ENCODE measurements around the gene ACP6.

ACP6 gene

GRCh38 chr1:147664206-147664605, 6.1 kb downstream of the ACP6 start:
- Histone ChIP-seq H3K9me3 (ENCODE audit: low read depth, low read length) (no peaks in the 10 kb centered on the region), H3K36me3 (ENCODE audit: insufficient read depth, low read length) (no peaks in the 10 kb centered on the region), H3K9ac (ENCODE audit: insufficient read length) (no peak overlapping the region), H3K27ac (no peak overlapping the region), H3K4me3 (no peak overlapping the region)
- TF ChIP-seq FOXP2 (optimal IDR thresholded peaks at IDR 0.05; ENCODE audit: control extremely low read depth, extremely low read length, insufficient read depth) (no peak), EZH2 (IDR thresholded peaks at IDR 0.05) (no peak), POLR2AphosphoS5 (IDR thresholded peaks at IDR 0.05; ENCODE audit: borderline replicate concordance, low read depth, low read length) (no peak)
- DNase-seq (ENCODE audit: low read depth, low spot score), result no peak

GRCh38 chr1:147654511-147654910, 15.8 kb downstream of the ACP6 start:
- TF ChIP-seq POLR2AphosphoS5 (IDR thresholded peaks at IDR 0.05; ENCODE audit: borderline replicate concordance, low read depth, low read length), result no peak
- TF ChIP-seq FOXP2 (optimal IDR thresholded peaks at IDR 0.05; ENCODE audit: control extremely low read depth, extremely low read length, insufficient read depth), result no peak
- Histone ChIP-seq H3K4me3 (no peak overlapping the region), H3K9me3 (ENCODE audit: low read depth, low read length) (no peaks in the 10 kb centered on the region), H3K9ac (ENCODE audit: insufficient read length) (no peak overlapping the region), H3K36me3 (ENCODE audit: insufficient read depth, low read length) (no peaks in the 10 kb centered on the region), H3K27ac (no peak overlapping the region)
- no peak for DNase-seq (ENCODE audit: low read depth, low spot score)

- no peaks in the 10 kb centered on the region for H3K36me3 ChIP-seq (ENCODE audit: insufficient read depth, low read length)
- DNase-seq (ENCODE audit: low read depth, low spot score), result no peak
Observed at GRCh38 chr1:147652306-147652705, 18.0 kb downstream of the ACP6 start.

GRCh38 chr1:147651466-147651865, 18.9 kb downstream of the ACP6 start:
- no peak for TF ChIP-seq POLR2AphosphoS5 (IDR thresholded peaks at IDR 0.05; ENCODE audit: borderline replicate concordance, low read depth, low read length)
- no peak for TF ChIP-seq FOXP2 (optimal IDR thresholded peaks at IDR 0.05; ENCODE audit: control extremely low read depth, extremely low read length, insufficient read depth)
- TF ChIP-seq EZH2 (IDR thresholded peaks at IDR 0.05), result no peak
- H3K27ac ChIP-seq, result no peak overlapping the region
- H3K36me3 ChIP-seq (ENCODE audit: insufficient read depth, low read length), result no peaks in the 10 kb centered on the region
- no peak for DNase-seq (ENCODE audit: low read depth, low spot score)
- no peaks in the 10 kb centered on the region for H3K9me3 ChIP-seq (ENCODE audit: low read depth, low read length)
- no peak overlapping the region for H3K9ac ChIP-seq (ENCODE audit: insufficient read length)
- H3K4me3 ChIP-seq, result no peak overlapping the region

More at GRCh38 chr1:147652306-147652705, 18.0 kb downstream of the ACP6 start:
- no peak overlapping the region for H3K9ac ChIP-seq (ENCODE audit: insufficient read length)
- H3K9me3 ChIP-seq (ENCODE audit: low read depth, low read length), result no peaks in the 10 kb centered on the region
- TF ChIP-seq FOXP2 (optimal IDR thresholded peaks at IDR 0.05; ENCODE audit: control extremely low read depth, extremely low read length, insufficient read depth) (no peak), POLR2AphosphoS5 (IDR thresholded peaks at IDR 0.05; ENCODE audit: borderline replicate concordance, low read depth, low read length) (no peak), EZH2 (IDR thresholded peaks at IDR 0.05) (no peak)
- no peak overlapping the region for H3K27ac ChIP-seq
- H3K4me3 ChIP-seq, result no peak overlapping the region

GRCh38 chr1:147648933-147649332, 21.4 kb downstream of the ACP6 start:
- Histone ChIP-seq H3K4me3 (no peak overlapping the region), H3K9ac (ENCODE audit: insufficient read length) (no peak overlapping the region), H3K27ac (no peak overlapping the region), H3K36me3 (ENCODE audit: insufficient read depth, low read length) (no peaks in the 10 kb centered on the region), H3K9me3 (ENCODE audit: low read depth, low read length) (no peaks in the 10 kb centered on the region)
- no peak for DNase-seq (ENCODE audit: low read depth, low spot score)
- no peak for TF ChIP-seq FOXP2 (optimal IDR thresholded peaks at IDR 0.05; ENCODE audit: control extremely low read depth, extremely low read length, insufficient read depth)
- TF ChIP-seq EZH2 (IDR thresholded peaks at IDR 0.05), result no peak
- TF ChIP-seq POLR2AphosphoS5 (IDR thresholded peaks at IDR 0.05; ENCODE audit: borderline replicate concordance, low read depth, low read length), result no peak

GRCh38 chr1:147647796-147648633, 22.3 kb downstream of the ACP6 start:
- no peak overlapping the region for H3K27ac ChIP-seq
- no peaks in the 10 kb centered on the region for H3K36me3 ChIP-seq (ENCODE audit: insufficient read depth, low read length)
- H3K9ac ChIP-seq (ENCODE audit: insufficient read length), result no peak overlapping the region
- H3K4me3 ChIP-seq, result no peak overlapping the region
- H3K9me3 ChIP-seq (ENCODE audit: low read depth, low read length), result no peaks in the 10 kb centered on the region
- no peak for DNase-seq (ENCODE audit: low read depth, low spot score)
- TF ChIP-seq POLR2AphosphoS5 (IDR thresholded peaks at IDR 0.05; ENCODE audit: borderline replicate concordance, low read depth, low read length) (no peak), FOXP2 (optimal IDR thresholded peaks at IDR 0.05; ENCODE audit: control extremely low read depth, extremely low read length, insufficient read depth) (no peak), EZH2 (IDR thresholded peaks at IDR 0.05) (no peak)

- no peaks in the 10 kb centered on the region for H3K36me3 ChIP-seq (ENCODE audit: insufficient read depth, low read length)
- no peak overlapping the region for H3K9ac ChIP-seq (ENCODE audit: insufficient read length)
- no peak overlapping the region for H3K27ac ChIP-seq
- no peaks in the 10 kb centered on the region for H3K9me3 ChIP-seq (ENCODE audit: low read depth, low read length)
- no peak for DNase-seq (ENCODE audit: low read depth, low spot score)
- TF ChIP-seq POLR2AphosphoS5 (IDR thresholded peaks at IDR 0.05; ENCODE audit: borderline replicate concordance, low read depth, low read length), result no peak
- no peak for TF ChIP-seq EZH2 (IDR thresholded peaks at IDR 0.05)
- no peak for TF ChIP-seq FOXP2 (optimal IDR thresholded peaks at IDR 0.05; ENCODE audit: control extremely low read depth, extremely low read length, insufficient read depth)
- H3K4me3 ChIP-seq, result no peak overlapping the region
Observed at GRCh38 chr1:147643974-147644373, 26.4 kb downstream of the ACP6 start.

GRCh38 chr1:147641695-147642592, 28.4 kb downstream of the ACP6 start:
- peak; percentile 20 for DNase-seq (ENCODE audit: low read depth, low spot score)
- Histone ChIP-seq H3K9ac (ENCODE audit: insufficient read length) (no peak overlapping the region), H3K36me3 (ENCODE audit: insufficient read depth, low read length) (no peaks in the 10 kb centered on the region), H3K4me3 (0 out of 2 replicates have a peak overlapping the region, but pooled peaks have one; percentile 2), H3K27ac (no peak overlapping the region), H3K9me3 (ENCODE audit: low read depth, low read length) (no peaks in the 10 kb centered on the region)
- TF ChIP-seq POLR2AphosphoS5 (IDR thresholded peaks at IDR 0.05; ENCODE audit: borderline replicate concordance, low read depth, low read length), result no peak
- no peak for TF ChIP-seq FOXP2 (optimal IDR thresholded peaks at IDR 0.05; ENCODE audit: control extremely low read depth, extremely low read length, insufficient read depth)
- no peak for TF ChIP-seq EZH2 (IDR thresholded peaks at IDR 0.05)
